A549 (cell line): ENCODE data around the gene PTGFRN.

Experiments used
- BCL3 ChIP-seq: fragments of >200 bp; sonication (Bioruptor Twin); formaldehyde crosslinking; IDR thresholded peaks from 3 replicates; pipeline ENCODE4 v1.6.1; 2016
- CTCF ChIP-seq: fragments of >200 bp; sonication (Bioruptor Twin); formaldehyde crosslinking; IDR thresholded peaks from 3 replicates; pipeline ENCODE4 v1.5.1; 2016
- HMGXB4 ChIP-seq: fragments of 250-450 bp; sonication (Bioruptor Pico); IDR thresholded peaks from 2 replicates; pipeline ENCODE4 v1.5.0; 2021; ENCODE audit warnings: mild to moderate bottlenecking, moderate library complexity, borderline replicate concordance
- POLR2A ChIP-seq: IDR thresholded peaks from 2 replicates; pipeline ENCODE4 v1.6.1; 2012; ENCODE audit warnings: mild to moderate bottlenecking, low read length
- SMC3 ChIP-seq: fragments of >200 bp; sonication (Bioruptor Twin); formaldehyde crosslinking; IDR thresholded peaks from 3 replicates; pipeline ENCODE4 v1.6.1; 2018; ENCODE audit warnings: inconsistent platforms

- TF ChIP-seq CTCF (no peak), SMC3 (no peak), POLR2A (no peak), HMGXB4 (CRISPR knock-in tag) (no peak), BCL3 (no peak)
These were observed 98.0 kb downstream of the PTGFRN start for GRCh38 chr1:117007719-117008013.
